Esophagus (tissue), 2 donors: Measurements from ENCODE around the gene CCR9. TPM values are rescaled to one million over a fixed set of nuclear protein-coding genes. Genes with fewer than 3 reads are reported as not detected.

ENCODE experiments used
- H3K27ac ChIP-seq, 2 donors: one replicate each; pipeline ENCODE4 v1.5.1; 2013; ENCODE audit warnings: low read depth in 2 of 2, mild to moderate bottlenecking in 2 of 2, inconsistent platforms in 1 of 2, low read length in 1 of 2, moderate library complexity in 1 of 2
- H3K27me3 ChIP-seq, 2 donors: one replicate each; pipeline ENCODE4 v1.6.1; 2013; ENCODE audit warnings: low read length in 2 of 2, control low read depth in 1 of 2, mild to moderate bottlenecking in 1 of 2; ENCODE audit not compliant: insufficient read depth in 2 of 2, control insufficient read depth in 1 of 2
- H3K36me3 ChIP-seq, 2 donors: one replicate each; pipeline ENCODE4 v1.6.1; 2013; ENCODE audit warnings: low read length in 1 of 2; ENCODE audit not compliant: control insufficient read depth in 2 of 2, insufficient read depth in 2 of 2
- H3K4me1 ChIP-seq, 2 donors: one replicate each; pipeline ENCODE4 v1.6.1; 2013; ENCODE audit warnings: low read length in 1 of 2; ENCODE audit not compliant: control insufficient read depth in 2 of 2, insufficient read depth in 2 of 2
- H3K4me3 ChIP-seq, 2 donors: one replicate each; pipeline ENCODE4 v1.5.1; 2013; ENCODE audit warnings: low read length in 2 of 2, mild to moderate bottlenecking in 2 of 2, low read depth in 1 of 2, moderate library complexity in 1 of 2
- H3K9me3 ChIP-seq, 2 donors: one replicate each; pipeline ENCODE4 v1.6.1; 2013; ENCODE audit warnings: mild to moderate bottlenecking in 2 of 2, low read depth in 1 of 2, low read length in 1 of 2, moderate library complexity in 1 of 2; ENCODE audit not compliant: control insufficient read depth in 2 of 2, insufficient read depth in 1 of 2
- WGBS, 2 donors: extraction: QIAGEN DNeasy Blood & Tissue Kit; methylation state at CpG; one replicate each; pipeline ENCODE4 v1.1.7; 2013; 5-methylcytosine and 5-hydroxymethylcytosine counted together
- polyA plus RNA-seq, 2 donors: library from polyadenylated mRNA; stranded (reverse); fragments of 200-250 nt; gene quantifications; one replicate each; pipeline ENCODE4 v1.2.3, GENCODE V29; 2013
- donor health status: healthy with polysubstance abuse.
- donor health status: Bipolar disorder and iron deficiency.

The CCR9 gene
- polyA plus RNA-seq, 2 donors = not detected

- Histone ChIP-seq H3K27me3 (no peaks in the 10 kb centered on the region), H3K4me3 (no peak overlapping the region), H3K4me1 (no peaks in the 10 kb centered on the region), H3K9me3 (no peaks in the 10 kb centered on the region), H3K27ac (no peak overlapping the region), H3K36me3 (peaks cover 4 to 16% of the 10 kb centered on the region in 2 donors)
- 73 to 79% methylated on average over 7 of the region's 7 CpGs for WGBS, 2 donors
Measured at GRCh38 chr3:45940004-45940780, 53.8 kb downstream of the CCR9 start.

GRCh38 chr3:45940781-45941365, 54.5 kb downstream of the CCR9 start:
- H3K9me3 ChIP-seq = no peaks in the 10 kb centered on the region
- H3K27me3 ChIP-seq = no peaks in the 10 kb centered on the region
- no peak overlapping the region for H3K27ac ChIP-seq
- H3K4me3 ChIP-seq = no peak overlapping the region
- no peaks in the 10 kb centered on the region for H3K4me1 ChIP-seq
- H3K36me3 ChIP-seq = peaks cover 4 to 15% of the 10 kb centered on the region in 2 donors
- 82 to 91% methylated on average over 6 of the region's 6 CpGs for WGBS, 2 donors

- Histone ChIP-seq H3K9me3 (no peaks in the 10 kb centered on the region), H3K4me1 (no peaks in the 10 kb centered on the region), H3K36me3 (peaks cover 1 to 15% of the 10 kb centered on the region in 2 donors), H3K4me3 (no peak overlapping the region), H3K27me3 (no peaks in the 10 kb centered on the region), H3K27ac (no peak overlapping the region)
- WGBS, 2 donors = 61 to 62% methylated on average over 6 of the region's 6 CpGs
Measured at GRCh38 chr3:45942051-45942825, 55.9 kb downstream of the CCR9 start.

GRCh38 chr3:45943207-45943846, 57.0 kb downstream of the CCR9 start, which contains the start of gene CXCR6:
CXCR6 (plus strand) TSS chr3:45943464; CDS start chr3:45946482, 3,018 bp downstream.
- 88 to 89% methylated on average over 8 of the region's 8 CpGs for WGBS, 2 donors
- H3K9me3 ChIP-seq = no peaks in the 10 kb centered on the region
- peaks cover 2 to 16% of the 10 kb centered on the region in 2 donors for H3K36me3 ChIP-seq
- H3K27ac ChIP-seq = peak within 1 kb of the TSS in 1 of 2 donors; percentile 45
- peak within 1 kb of the TSS in 1 of 2 donors; percentile 12 for H3K4me3 ChIP-seq
- no peaks in the 10 kb centered on the region for H3K27me3 ChIP-seq
- no peaks in the 10 kb centered on the region for H3K4me1 ChIP-seq

- Histone ChIP-seq H3K9me3 (no peaks in the 10 kb centered on the region), H3K27me3 (no peaks in the 10 kb centered on the region), H3K36me3 (peaks cover 10 to 26% of the 10 kb centered on the region in 2 donors), H3K4me1 (no peaks in the 10 kb centered on the region), H3K4me3 (no peak overlapping the region), H3K27ac (peak overlapping the region in 1 of 2 donors; percentile 45)
- 79 to 81% methylated on average over 5 of the region's 5 CpGs for WGBS, 2 donors
Measured at GRCh38 chr3:45944830-45945620, 58.7 kb downstream of the CCR9 start.

GRCh38 chr3:45946307-45946706, 60.0 kb downstream of the CCR9 start:
- no peaks in the 10 kb centered on the region for H3K27me3 ChIP-seq
- H3K4me3 ChIP-seq = no peak overlapping the region
- no peak overlapping the region for H3K27ac ChIP-seq
- no peaks in the 10 kb centered on the region for H3K9me3 ChIP-seq
- H3K4me1 ChIP-seq = no peaks in the 10 kb centered on the region
- H3K36me3 ChIP-seq = peaks cover 16 to 34% of the 10 kb centered on the region in 2 donors
- 90 to 95% methylated on average over 1 of the region's 1 CpG for WGBS, 2 donors

- WGBS, 2 donors = 89 to 93% methylated on average over 3 of the region's 3 CpGs
- H3K4me3 ChIP-seq = no peak overlapping the region
- no peak overlapping the region for H3K27ac ChIP-seq
Measured at GRCh38 chr3:45946875-45947274, 60.5 kb downstream of the CCR9 start.

GRCh38 chr3:45947361-45947760, 61.0 kb downstream of the CCR9 start:
- Histone ChIP-seq H3K4me1 (no peaks in the 10 kb centered on the region), H3K36me3 (peaks cover 20 to 43% of the 10 kb centered on the region in 2 donors), H3K27ac (no peak overlapping the region), H3K4me3 (no peak overlapping the region), H3K27me3 (no peaks in the 10 kb centered on the region), H3K9me3 (no peaks in the 10 kb centered on the region)
- WGBS, 2 donors = 97% methylated on average over 3 of the region's 3 CpGs

More at GRCh38 chr3:45946875-45947274, 60.5 kb downstream of the CCR9 start:
- Histone ChIP-seq H3K4me1 (no peaks in the 10 kb centered on the region), H3K36me3 (peaks cover 20 to 40% of the 10 kb centered on the region in 2 donors), H3K9me3 (no peaks in the 10 kb centered on the region), H3K27me3 (no peaks in the 10 kb centered on the region)
